B cell (primary cell): ENCODE results near the gene GPATCH1. TPM values are rescaled to one million over a fixed set of nuclear protein-coding genes. Genes with fewer than 3 reads are reported as not detected.

ENCODE experiments used
- ATAC-seq: fragments of 200-7000 bp; cut with Tn5 transposase; one replicate; pipeline ENCODE4 v1.10.0; 2021; ENCODE audit warnings: low read depth, mild to moderate bottlenecking, moderate number of reproducible peaks, moderate library complexity
- CTCF ChIA-PET: fragments of 350-600 bp; sonication (Branson Sonifier 250); formaldehyde crosslinking; loops from one replicate; lab custom pipeline; 2021; ENCODE audit warnings: antibody characterized with exemption, inconsistent platforms; lab: Charles Lee
- POLR2A ChIA-PET: fragments of 350-600 bp; sonication (Branson Sonifier 250); formaldehyde crosslinking; loops from one replicate; lab custom pipeline; 2021; ENCODE audit warnings: antibody characterized with exemption; lab: Charles Lee
- DNase-seq: peaks from one replicate; pipeline ENCODE4 v3.0.0; 2013
- H2AFZ ChIP-seq: 2 replicates; pipeline ENCODE4 v1.6.1; 2012; ENCODE audit warnings: mild to moderate bottlenecking, low read depth, low read length; ENCODE audit not compliant: insufficient read depth, poor library complexity, severe bottlenecking
- H3K27ac ChIP-seq, 2 donors: 1 replicate in 1 of 2; 2 replicates in 1 of 2; pipeline ENCODE4 v1.5.1; 2012 to 2013; ENCODE audit warnings: low read length in 2 of 2, mild to moderate bottlenecking in 2 of 2, moderate library complexity in 1 of 2
- H3K27me3 ChIP-seq, 4 experiments: fragments of 200-600 bp in 1 of 4; sonication (generic) in 1 of 4; replicated peaks in 1 of 4; 1 replicate in 2 of 4; 2 replicates in 2 of 4; pipeline versions ENCODE4 v1.6.1 to v1.7.0; 2013 to 2016; ENCODE audit warnings: low read length in 3 of 4, mild to moderate bottlenecking in 2 of 4, mixed read lengths in 1 of 4, moderate library complexity in 1 of 4; ENCODE audit not compliant: insufficient read depth in 4 of 4, control insufficient read depth in 3 of 4; ENCODE audit errors: control extremely low read depth in 1 of 4
- H3K36me3 ChIP-seq, 2 experiments: replicated peaks in 1 of 2; 1 replicate in 1 of 2; 2 replicates in 1 of 2; pipeline versions ENCODE4 v1.6.1 to v1.7.1; 2013; ENCODE audit warnings: low read length in 1 of 2; ENCODE audit not compliant: insufficient read depth in 2 of 2, control insufficient read depth in 1 of 2; ENCODE audit errors: control extremely low read depth in 1 of 2, extremely low read depth in 1 of 2
- H3K4me1 ChIP-seq, 2 donors: fragments of 200-600 bp in 1 of 2; sonication (generic) in 1 of 2; 1 replicate in 1 of 2; 2 replicates in 1 of 2; pipeline versions ENCODE4 v1.5.1 to v1.6.1; 2013 to 2017; ENCODE audit warnings: low read length in 2 of 2; ENCODE audit not compliant: control insufficient read depth in 2 of 2, insufficient read depth in 2 of 2
- H3K4me2 ChIP-seq: replicated peaks from 2 replicates; pipeline ENCODE3; 2012; ENCODE audit warnings: mild to moderate bottlenecking, low read depth, low read length; ENCODE audit not compliant: poor library complexity, severe bottlenecking
- H3K4me3 ChIP-seq, 5 experiments: fragments of 200-600 bp in 1 of 5; sonication (generic) in 1 of 5; 1 replicate in 3 of 5; 2 replicates in 2 of 5; pipeline versions ENCODE4 v1.5.1 to v1.7.0; 2011 to 2016; ENCODE audit warnings: low read length in 4 of 5, mild to moderate bottlenecking in 4 of 5, low read depth in 2 of 5, control low read depth in 1 of 5, moderate library complexity in 1 of 5; ENCODE audit not compliant: insufficient read depth in 1 of 5; ENCODE audit errors: control extremely low read depth in 1 of 5, extremely low read depth in 1 of 5
- H3K79me2 ChIP-seq: fragments of 200-600 bp; sonication (generic); one replicate; pipeline ENCODE4 v1.6.0; 2016; ENCODE audit warnings: low read length; ENCODE audit not compliant: control insufficient read depth, insufficient read depth
- H3K9ac ChIP-seq: fragments of 200-600 bp; sonication (generic); 2 replicates; pipeline ENCODE4 v1.6.1; 2017; ENCODE audit warnings: mild to moderate bottlenecking, low read length, moderate library complexity
- H3K9me3 ChIP-seq, 3 donors: one replicate each; pipeline versions ENCODE4 v1.6.1 to v1.7.1; 2013; ENCODE audit warnings: low read length in 2 of 3; ENCODE audit not compliant: control insufficient read depth in 2 of 3, insufficient read depth in 1 of 3; ENCODE audit errors: control extremely low read depth in 1 of 3
- H4K20me1 ChIP-seq: 2 replicates; pipeline ENCODE4 v1.6.0; 2012; ENCODE audit warnings: mild to moderate bottlenecking, low read length; ENCODE audit not compliant: insufficient read depth, control insufficient read depth, poor library complexity, severe bottlenecking
- H3K27ac Mint-ChIP-seq: one replicate; pipeline ENCODE4 v1.8.0; 2021; ENCODE audit warnings: mixed read lengths
- H3K27me3 Mint-ChIP-seq: one replicate; pipeline ENCODE4 v1.8.0; 2021; ENCODE audit warnings: mixed read lengths
- H3K4me1 Mint-ChIP-seq: one replicate; pipeline ENCODE4 v1.8.0; 2021; ENCODE audit warnings: mixed read lengths
- H3K4me3 Mint-ChIP-seq: one replicate; pipeline ENCODE4 v1.8.0; 2021; ENCODE audit warnings: mixed read lengths
- H3K9me3 Mint-ChIP-seq: one replicate; pipeline ENCODE4 v1.8.0; 2022; ENCODE audit warnings: mixed read lengths; ENCODE audit not compliant: insufficient read depth
- CTCF ChIP-seq: fragments of 200-600 bp; IDR thresholded peaks from one replicate; pipeline ENCODE4 v1.8.0; 2022; ENCODE audit warnings: antibody characterized with exemption, mild to moderate bottlenecking
- EZH2 ChIP-seq: IDR thresholded peaks from 2 replicates; pipeline ENCODE4 v1.6.1; 2012; ENCODE audit warnings: borderline replicate concordance, low read depth, mild to moderate bottlenecking, moderate library complexity, low read length; ENCODE audit not compliant: insufficient read depth, poor library complexity, severe bottlenecking
- WGBS: methylation state at CpG from one replicate; pipeline ENCODE4 v1.1.5; 2013; ENCODE audit warnings: missing lambda C conversion rate; ENCODE audit not compliant: insufficient coverage; 5-methylcytosine and 5-hydroxymethylcytosine counted together
- intact Hi-C: fragments of 100-400 bp; cut with micrococcal nuclease; formaldehyde crosslinking; loops from one replicate; pipeline ENCODE4 v1.10.0; 2022
- polyA plus RNA-seq: library from polyadenylated mRNA; depleted of rRNA; stranded (reverse); fragments of >200 nt; gene quantifications from 2 replicates; pipeline ENCODE4 v1.2.3, GENCODE V29; 2012
- total RNA-seq, 2 donors: library from RNA; stranded (reverse); fragments of 120-200 nt in 1 of 2; gene quantifications; 1 replicate in 1 of 2; 2 replicates in 1 of 2; pipeline versions ENCODE4 v1.2.3 to v1.2.4, GENCODE V29; 2013 to 2022

Gene GPATCH1
- total and polyA plus RNA-seq, 2 donors (not counting 1 experiment from before 2014, with no cell fraction given): 9.9 to 14.6 TPM

DNA sequence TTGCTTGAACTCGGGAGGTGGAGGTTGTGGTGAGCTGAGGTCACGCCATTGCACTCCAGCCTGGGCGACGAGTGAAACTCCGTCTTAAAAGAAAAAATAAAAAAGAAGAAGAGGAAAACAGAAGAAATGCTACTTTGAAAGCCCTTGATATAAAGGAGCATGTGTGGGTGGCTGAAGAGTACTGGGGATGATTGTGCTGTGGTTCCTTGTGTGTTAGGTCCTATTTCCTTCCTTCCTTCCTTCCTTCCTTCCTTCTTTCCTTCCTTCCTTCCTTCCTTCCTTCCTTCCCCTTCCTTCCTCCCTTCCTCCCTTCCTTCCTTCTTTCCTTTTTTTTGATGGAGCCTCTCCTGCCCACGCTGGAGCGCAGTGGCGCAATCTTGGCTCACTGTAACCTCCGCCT is 65.2 kb downstream of the GPATCH1 start:
- Histone ChIP-seq H3K4me3 (no peak overlapping the region), H3K79me2 (no peaks in the 10 kb centered on the region), H3K27me3 (no peaks in the 10 kb centered on the region), H3K36me3 (no peaks in the 10 kb centered on the region), H2AFZ (no peak overlapping the region), H3K27ac (no peak overlapping the region), H3K4me2 (no peak overlapping the region), H4K20me1 (no peaks in the 10 kb centered on the region), H3K9me3 (peaks cover 0 to 6% (median 0%) of the 10 kb centered on the region in 3 donors), H3K9ac (no peak overlapping the region), H3K4me1 (peaks cover 0 to 5% of the 10 kb centered on the region in 2 donors)
- H3K4me3 Mint-ChIP-seq: no peak overlapping the region
- ChIA-PET CTCF (interaction anchor here (0.7 to 3.9 kb wide), 2 partner anchors 21 to 39 kb away, joined by 3 to 58 read pairs; no protein-coding TSS in a partner anchor), POLR2A (no interaction called here)
- no peaks in the 10 kb centered on the region for H3K9me3 Mint-ChIP-seq
- no peak for TF ChIP-seq CTCF
- no peak for TF ChIP-seq EZH2
- DNase-seq (no peak), ATAC-seq (no peak)
- peaks cover 8% of the 10 kb centered on the region for H3K27me3 Mint-ChIP-seq
- peaks cover 4% of the 10 kb centered on the region for H3K4me1 Mint-ChIP-seq
- intact Hi-C loops: no loop called here
- H3K27ac Mint-ChIP-seq: no peak overlapping the region
- WGBS: 94% methylated on average over 9 of the region's 9 CpGs

DNA sequence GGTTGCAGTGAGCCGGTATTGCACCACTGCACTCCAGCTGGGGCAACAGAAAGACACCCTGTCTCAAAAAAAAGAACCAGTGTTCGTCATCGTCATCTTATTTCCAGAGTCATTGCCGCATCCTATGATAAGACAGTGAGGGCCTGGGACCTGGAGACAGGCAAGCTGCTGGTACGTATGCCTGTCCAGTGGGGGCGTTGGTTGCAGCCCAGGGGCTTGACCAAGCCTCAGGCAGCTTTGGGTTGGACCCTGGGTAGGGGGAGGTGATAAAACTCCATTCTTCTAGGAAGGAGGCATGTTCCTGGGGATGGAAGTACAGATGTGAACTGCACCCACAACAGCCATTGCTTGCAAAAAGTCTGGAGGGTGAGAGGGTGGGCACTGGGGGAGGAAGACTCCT is 66.6 kb downstream of the GPATCH1 start:
- no peak overlapping the region for H3K27ac Mint-ChIP-seq
- H4K20me1 ChIP-seq: no peaks in the 10 kb centered on the region
- ChIA-PET POLR2A (no interaction called here), CTCF (interaction anchor here (3.9 kb wide), 1 partner anchor 38 kb away, joined by 58 read pairs; no protein-coding TSS in a partner anchor)
- peaks cover 0 to 5% of the 10 kb centered on the region in 2 donors for H3K4me1 ChIP-seq
- no peak for DNase-seq
- no peak for ATAC-seq
- 86% methylated on average over 6 of the region's 6 CpGs for WGBS
- no peaks in the 10 kb centered on the region for H3K9me3 Mint-ChIP-seq
- H3K9me3 ChIP-seq: peaks cover 0 to 6% (median 0%) of the 10 kb centered on the region in 3 donors
- H3K36me3 ChIP-seq: no peaks in the 10 kb centered on the region
- H3K79me2 ChIP-seq: no peaks in the 10 kb centered on the region
- no peaks in the 10 kb centered on the region for H3K27me3 ChIP-seq
- no peak for TF ChIP-seq EZH2
- TF ChIP-seq CTCF: no peak
- H3K9ac ChIP-seq: no peak overlapping the region
- H3K27me3 Mint-ChIP-seq: peaks cover 5% of the 10 kb centered on the region
- no peak overlapping the region for H3K4me3 ChIP-seq
- no peak overlapping the region for H3K4me3 Mint-ChIP-seq
- peaks cover 4% of the 10 kb centered on the region for H3K4me1 Mint-ChIP-seq
- H3K4me2 ChIP-seq: no peak overlapping the region
- intact Hi-C loops: no loop called here
- no peak overlapping the region for H3K27ac ChIP-seq
- no peak overlapping the region for H2AFZ ChIP-seq
